Type B pancreatic cell (in vitro differentiated cells): ENCODE results near the gene SCN4A. TPM values are rescaled to one million over a fixed set of nuclear protein-coding genes. Genes with fewer than 3 reads are reported as not detected.
A peak's percentile ranks its signal among the peaks of the same experiment; 100 is the strongest.

ENCODE experiments used
- DNase-seq: peaks from one replicate; pipeline ENCODE4 v3.0.0; 2021; ENCODE audit warnings: mixed read lengths; ENCODE audit not compliant: unreplicated experiment; ENCODE audit errors: extremely low spot score
- H3K27ac Mint-ChIP-seq: 2 replicates; pipeline ENCODE4 v1.8.0; 2021; ENCODE audit warnings: mild to moderate bottlenecking, mixed read lengths
- H3K27me3 Mint-ChIP-seq: 2 replicates; pipeline ENCODE4 v1.8.0; 2021; ENCODE audit warnings: mixed read lengths
- H3K36me3 Mint-ChIP-seq: 2 replicates; pipeline ENCODE4 v1.8.0; 2021; ENCODE audit warnings: mixed read lengths
- H3K4me1 Mint-ChIP-seq: one replicate; pipeline ENCODE4 v1.8.0; 2021; ENCODE audit warnings: mixed read lengths; ENCODE audit not compliant: unreplicated experiment
- H3K4me3 Mint-ChIP-seq: 2 replicates; pipeline ENCODE4 v1.8.0; 2021; ENCODE audit warnings: mild to moderate bottlenecking, mixed read lengths
- H3K9me3 Mint-ChIP-seq: 2 replicates; pipeline ENCODE4 v1.8.0; 2021; ENCODE audit warnings: mixed read lengths
- total RNA-seq: library from RNA; stranded (reverse); gene quantifications from 2 replicates; pipeline ENCODE4 v1.2.1, GENCODE V29; 2021; ENCODE audit warnings: low replicate concordance
- TF ChIP-seq, protein P1 (sequence below): fragments of 200-600 bp; sonication (generic); conservative IDR thresholded peaks from 2 replicates; pipeline ENCODE4 v1.5.0; 2021; ENCODE audit warnings: antibody characterized with exemption, mild to moderate bottlenecking

Gene SCN4A
- total RNA-seq, 1 donor from 2014 or later, result 0.39 TPM

DNA sequence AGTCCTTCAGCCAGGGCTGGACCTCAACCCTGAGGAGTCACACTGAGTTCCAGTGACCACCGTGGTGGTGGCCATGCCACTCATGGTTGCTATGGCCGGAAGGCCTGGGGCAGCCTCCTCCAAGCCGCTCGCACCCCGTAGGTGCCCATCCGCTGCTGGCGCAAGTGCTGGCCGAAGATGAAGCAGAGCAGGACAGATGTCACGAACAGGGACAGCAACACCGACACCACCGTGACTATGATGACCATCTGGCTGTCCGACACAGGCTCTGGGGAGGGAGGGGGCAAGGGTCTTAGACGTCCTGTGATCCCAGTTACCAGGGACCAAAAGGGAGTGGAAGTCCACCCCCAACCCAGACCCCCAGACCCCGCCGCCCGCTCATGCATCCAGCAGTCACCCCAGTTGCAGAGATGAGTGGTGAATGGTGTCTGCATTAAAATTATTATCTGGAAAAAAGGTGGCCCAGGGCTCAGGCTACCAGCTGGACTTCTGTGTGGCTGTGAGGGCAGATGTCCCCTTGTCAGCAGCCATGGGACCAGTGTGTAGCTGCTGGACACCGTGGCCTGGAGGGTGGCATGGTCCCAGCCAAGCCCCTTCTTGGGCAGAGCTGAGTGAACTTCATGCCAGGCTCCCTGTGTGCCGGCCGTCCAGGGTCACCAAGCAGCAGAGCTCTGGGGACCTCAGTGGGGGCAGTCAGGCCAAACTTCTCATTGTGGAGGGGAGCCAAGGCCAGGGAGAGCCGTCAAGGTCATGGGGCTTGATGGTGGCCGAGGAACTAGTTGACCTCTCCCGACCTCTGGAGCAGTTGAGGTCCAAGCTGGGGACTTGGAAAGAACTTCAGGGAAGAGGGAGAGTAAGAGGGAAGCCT is 30.2 kb upstream of the SCN4A start:
- Mint-ChIP-seq H3K27me3 (peaks cover 7% of the 10 kb centered on the region), H3K27ac (no peak overlapping the region), H3K4me3 (no peak overlapping the region), H3K9me3 (no peaks in the 10 kb centered on the region), H3K4me1 (peaks cover 5% of the 10 kb centered on the region), H3K36me3 (no peaks in the 10 kb centered on the region)
- TF ChIP-seq, protein P1, sequence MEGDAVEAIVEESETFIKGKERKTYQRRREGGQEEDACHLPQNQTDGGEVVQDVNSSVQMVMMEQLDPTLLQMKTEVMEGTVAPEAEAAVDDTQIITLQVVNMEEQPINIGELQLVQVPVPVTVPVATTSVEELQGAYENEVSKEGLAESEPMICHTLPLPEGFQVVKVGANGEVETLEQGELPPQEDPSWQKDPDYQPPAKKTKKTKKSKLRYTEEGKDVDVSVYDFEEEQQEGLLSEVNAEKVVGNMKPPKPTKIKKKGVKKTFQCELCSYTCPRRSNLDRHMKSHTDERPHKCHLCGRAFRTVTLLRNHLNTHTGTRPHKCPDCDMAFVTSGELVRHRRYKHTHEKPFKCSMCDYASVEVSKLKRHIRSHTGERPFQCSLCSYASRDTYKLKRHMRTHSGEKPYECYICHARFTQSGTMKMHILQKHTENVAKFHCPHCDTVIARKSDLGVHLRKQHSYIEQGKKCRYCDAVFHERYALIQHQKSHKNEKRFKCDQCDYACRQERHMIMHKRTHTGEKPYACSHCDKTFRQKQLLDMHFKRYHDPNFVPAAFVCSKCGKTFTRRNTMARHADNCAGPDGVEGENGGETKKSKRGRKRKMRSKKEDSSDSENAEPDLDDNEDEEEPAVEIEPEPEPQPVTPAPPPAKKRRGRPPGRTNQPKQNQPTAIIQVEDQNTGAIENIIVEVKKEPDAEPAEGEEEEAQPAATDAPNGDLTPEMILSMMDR, result no peak
- no peak for DNase-seq

DNA sequence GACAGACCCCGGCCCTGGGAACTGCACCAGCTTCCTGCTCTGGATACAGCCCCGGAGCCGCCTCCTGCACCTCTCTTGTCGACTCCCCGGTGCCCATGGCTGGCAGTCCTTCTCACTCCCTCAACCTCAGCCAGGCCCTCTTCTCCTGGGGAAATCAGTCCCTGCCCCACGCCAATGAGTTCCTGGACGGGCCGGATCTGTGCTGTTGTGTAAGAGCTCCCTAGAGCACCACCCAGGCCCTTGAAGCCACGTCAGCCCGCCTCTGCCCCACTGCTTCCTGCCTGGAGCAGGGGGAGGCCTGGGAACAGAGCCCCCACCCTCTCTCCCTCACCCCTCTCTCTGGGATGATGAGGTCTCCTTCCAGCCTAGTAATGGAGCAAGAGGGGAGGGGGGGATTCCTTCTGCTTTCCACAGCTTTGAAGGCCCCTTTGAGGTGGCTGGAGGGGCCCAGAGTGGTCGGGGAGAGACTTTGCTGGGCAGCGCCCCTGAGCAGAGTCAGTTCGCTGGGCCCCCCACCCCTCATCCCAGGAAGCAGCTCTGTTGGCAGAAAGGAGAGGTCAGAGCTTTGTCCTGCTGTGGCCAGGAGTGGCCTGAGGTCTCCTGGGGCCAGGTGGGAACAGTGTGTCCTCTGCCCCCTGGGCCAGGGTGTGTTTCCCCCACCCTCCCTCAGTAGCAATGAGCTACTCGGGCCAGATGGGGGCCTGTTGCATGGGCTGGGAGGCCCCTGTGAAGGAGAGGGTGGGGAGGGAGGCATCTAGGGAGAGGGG is 29.2 kb upstream of the SCN4A start:
- Mint-ChIP-seq H3K9me3 (no peaks in the 10 kb centered on the region), H3K27ac (no peak overlapping the region)
- TF ChIP-seq, protein P1, result no peak

DNA sequence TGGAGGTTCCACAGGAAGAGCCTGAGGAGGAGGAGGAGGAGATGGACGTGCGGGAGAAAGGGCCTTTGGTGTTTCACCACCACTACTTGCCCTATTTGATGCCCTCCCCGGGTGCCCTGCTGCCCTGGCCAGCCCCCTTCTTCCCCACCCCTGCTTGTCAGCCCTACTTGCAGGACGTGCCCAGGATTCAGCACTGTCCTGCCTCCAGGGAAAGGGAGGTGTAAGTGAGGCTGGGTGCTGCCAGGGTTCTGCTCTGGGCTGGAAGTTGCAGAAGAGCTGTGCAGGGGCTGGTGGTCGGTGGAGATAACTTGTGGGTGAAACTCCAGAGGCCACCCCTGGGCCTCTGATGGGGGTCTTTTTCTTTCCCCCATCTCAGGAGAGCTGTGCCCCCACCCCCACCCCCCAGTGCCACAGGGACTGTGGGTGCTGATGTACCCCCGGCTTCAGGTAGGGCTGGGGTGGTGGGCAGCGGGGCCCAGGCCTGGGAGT is 28.4 kb upstream of the SCN4A start:
- H3K9me3 Mint-ChIP-seq, result no peaks in the 10 kb centered on the region

More for the DNA sequence above, 29.2 kb upstream of the SCN4A start:
- Mint-ChIP-seq H3K4me3 (no peak overlapping the region), H3K27me3 (peaks cover 16% of the 10 kb centered on the region), H3K4me1 (peaks cover 5% of the 10 kb centered on the region), H3K36me3 (no peaks in the 10 kb centered on the region)
- DNase-seq, result no peak

DNA sequence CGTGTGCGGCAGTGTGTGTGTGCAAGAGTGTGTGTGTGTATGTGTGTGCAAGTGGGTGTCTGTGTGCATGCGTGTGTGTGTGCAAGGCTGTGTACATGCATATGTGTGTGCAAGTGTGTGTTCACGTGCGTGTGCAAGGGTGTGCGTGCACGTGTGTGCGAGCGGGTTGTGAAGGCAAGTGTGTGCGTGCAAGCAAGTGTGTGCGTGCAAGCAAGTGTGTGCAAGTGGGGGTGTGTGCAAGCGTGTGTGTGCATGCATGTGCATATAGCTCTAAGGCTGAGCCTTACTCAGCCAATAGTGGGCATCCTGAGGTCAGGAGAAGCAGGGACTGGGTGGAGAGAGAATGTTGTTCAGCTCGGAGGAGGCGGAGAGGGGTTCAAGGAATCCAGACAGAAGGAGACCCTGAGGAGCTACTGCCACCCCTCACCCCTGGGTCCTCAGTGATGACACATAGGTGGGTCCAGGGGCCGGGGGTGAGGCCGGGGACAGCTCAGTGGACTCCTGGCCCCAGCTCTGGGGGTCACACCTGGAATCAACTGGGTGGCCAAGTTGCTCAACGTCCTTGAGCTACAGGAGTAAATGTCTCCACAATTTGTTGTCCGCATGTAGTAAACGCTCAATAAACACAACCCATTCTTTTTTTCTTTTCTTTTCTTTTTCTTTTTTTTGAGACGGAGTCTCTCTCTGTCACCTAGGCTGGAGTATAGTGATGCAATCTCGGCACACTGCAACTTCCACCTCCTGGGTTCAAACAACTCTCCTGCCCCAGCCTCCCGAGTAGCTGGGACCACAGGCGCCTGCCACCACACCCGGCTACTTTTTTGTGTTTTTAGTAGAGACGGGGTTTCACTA is 27.2 kb upstream of the SCN4A start:
- Mint-ChIP-seq H3K27ac (no peak overlapping the region), H3K27me3 (peaks cover 32% of the 10 kb centered on the region), H3K36me3 (no peaks in the 10 kb centered on the region), H3K4me1 (no peaks in the 10 kb centered on the region), H3K4me3 (peak overlapping the region; percentile 74), H3K9me3 (no peaks in the 10 kb centered on the region)
- DNase-seq, result no peak
- TF ChIP-seq, protein P1, result no peak

More for the DNA sequence above, 28.4 kb upstream of the SCN4A start:
- peaks cover 24% of the 10 kb centered on the region for H3K27me3 Mint-ChIP-seq
- no peak for DNase-seq
- no peaks in the 10 kb centered on the region for H3K36me3 Mint-ChIP-seq
- no peak overlapping the region for H3K4me3 Mint-ChIP-seq
- no peak overlapping the region for H3K27ac Mint-ChIP-seq
- H3K4me1 Mint-ChIP-seq, result peaks cover 5% of the 10 kb centered on the region
- TF ChIP-seq, protein P1, result no peak
